ENCODE results near the gene LRR1. TPM values are rescaled to one million over a fixed set of nuclear protein-coding genes. Genes with fewer than 3 reads are reported as not detected.
"Not testable (repeated sequence)": the region's sequence is repeated elsewhere in the genome, so short reads cannot be mapped to it uniquely, and the experiment has no call there.

LRR1 gene
- total and polyA plus RNA-seq, 9 of the 15 experiments (the other 6 are each of a cell fraction or from before 2014, with no cell fraction given) = 26.5 to 58.1 (median 31.8) TPM

DNA sequence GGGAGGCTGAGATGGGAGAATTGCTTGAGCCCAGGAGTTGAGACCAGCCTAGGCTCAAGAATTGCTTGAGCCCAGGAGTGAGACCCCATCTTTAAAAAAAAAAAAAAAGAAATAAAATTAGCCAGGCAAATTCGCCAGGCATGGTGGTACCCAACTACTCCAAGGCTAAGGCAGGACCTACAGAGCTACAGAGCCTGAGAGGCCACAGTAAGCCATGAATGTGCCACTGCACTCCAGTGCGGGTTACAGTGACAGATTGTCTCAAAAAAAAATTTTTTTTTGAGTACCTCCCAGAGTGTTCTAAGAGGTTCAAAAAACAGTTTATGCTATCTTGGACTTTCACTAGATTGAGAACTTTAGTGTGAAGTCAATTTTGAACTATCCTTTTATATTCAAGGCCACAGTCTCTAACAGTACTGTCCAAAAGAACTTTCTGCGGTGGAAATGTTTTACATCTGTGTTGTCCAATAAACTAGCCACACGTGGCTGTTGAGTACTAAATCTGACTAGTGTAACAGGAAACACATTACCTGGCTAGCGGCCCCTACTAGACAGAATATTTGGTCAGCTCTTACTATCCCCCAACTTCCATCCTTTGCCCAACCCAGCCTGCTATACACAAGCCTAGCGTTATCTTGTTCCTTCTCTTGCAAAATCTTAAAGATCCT lies 19.2 kb downstream of the LRR1 start:
- H3K9ac ChIP-seq (ENCODE audit: insufficient read depth in 1 of 2, low read depth in 2 of 2, low read length in 2 of 2) = no peak overlapping the region; a peak in 1 of 4 replicates
- WGBS (ENCODE audit: insufficient coverage, low coverage, missing lambda C conversion rate) = 61% methylated on average over 6 of the region's 6 CpGs
- peaks cover 7% of the 10 kb centered on the region for H4K20me1 ChIP-seq (replicated peaks; ENCODE audit: control insufficient read depth, insufficient read depth, low read length)
- H3K79me2 ChIP-seq (ENCODE audit: control insufficient read depth, insufficient read depth, low read length) = peaks cover 64% of the 10 kb centered on the region
- in situ Hi-C loops (cut with MboI) = no loop called here
- CTCF ChIA-PET (ENCODE audit: low intra/inter-chr PET ratio) = no interaction called here
- POLR2A ChIA-PET = no interaction called here
- intact Hi-C loops (cut with micrococcal nuclease) = no loop called here
- DNase-seq (ENCODE audit: extremely low read depth in 1 of 4, low spot score in 3 of 4) = no peak
- no peak overlapping the region for H2AFZ ChIP-seq (ENCODE audit: low read depth, low read length)
- H3K4me1 ChIP-seq (replicated peaks in 1 of 2; ENCODE audit: control insufficient read depth in 2 of 2, insufficient read depth in 2 of 2, low read length in 2 of 2) = peaks cover 0 to 14% of the 10 kb centered on the region in 2 experiments; a peak in 4 of 5 replicates
- H3K4me3 ChIP-seq = no peak overlapping the region
- no peaks in the 10 kb centered on the region for H3K27me3 ChIP-seq (ENCODE audit: control insufficient read depth in 2 of 2, insufficient read depth in 2 of 2, low read length in 2 of 2)
- H3K9me3 ChIP-seq (replicated peaks; ENCODE audit: control insufficient read depth, insufficient read depth, low read depth, low read length) = no peaks in the 10 kb centered on the region
- TF ChIP-seq ILF3 (IDR thresholded peaks at IDR 0.05; ENCODE audit: borderline replicate concordance) = peak; percentile 60; the same call in 1 of the 2 replicates
- 0 out of 2 replicates have a peak, but pooled peaks have one; percentile 29 for TF ChIP-seq SUPT5H (IDR thresholded peaks at IDR 0.05)
- TF ChIP-seq FOXJ3 (CRISPR knock-in tag; IDR thresholded peaks at IDR 0.05) = no peak
- TF ChIP-seq DACH1 (IDR thresholded peaks at IDR 0.05; ENCODE audit: partially characterized antibody) = no peak
- TF ChIP-seq POLR2A (conservative IDR thresholded peaks at IDR 0.05) = peak; percentile 10; the same call in 1 of the 2 replicates
- peak; percentile 30; the same call in 1 of the 2 replicates for TF ChIP-seq POLR2AphosphoS5 (IDR thresholded peaks at IDR 0.05; ENCODE audit: control insufficient read depth, insufficient read depth, low read depth, low read length)
- ATAC-seq = no peak
- H3K27ac ChIP-seq (ENCODE audit: extremely low read depth, low read depth, low read length) = no peak overlapping the region
- BruUV-seq (replicated peaks) = no TSS peak
- H3K36me3 ChIP-seq (ENCODE audit: control insufficient read depth, insufficient read depth, low read length) = peaks cover 49% of the 10 kb centered on the region
- H3K9me1 ChIP-seq (ENCODE audit: control insufficient read depth, insufficient read depth, low read length) = peaks cover 3% of the 10 kb centered on the region
- no peak for FAIRE-seq
- no peak overlapping the region for H3K4me2 ChIP-seq (ENCODE audit: insufficient read depth, low read length)

DNA sequence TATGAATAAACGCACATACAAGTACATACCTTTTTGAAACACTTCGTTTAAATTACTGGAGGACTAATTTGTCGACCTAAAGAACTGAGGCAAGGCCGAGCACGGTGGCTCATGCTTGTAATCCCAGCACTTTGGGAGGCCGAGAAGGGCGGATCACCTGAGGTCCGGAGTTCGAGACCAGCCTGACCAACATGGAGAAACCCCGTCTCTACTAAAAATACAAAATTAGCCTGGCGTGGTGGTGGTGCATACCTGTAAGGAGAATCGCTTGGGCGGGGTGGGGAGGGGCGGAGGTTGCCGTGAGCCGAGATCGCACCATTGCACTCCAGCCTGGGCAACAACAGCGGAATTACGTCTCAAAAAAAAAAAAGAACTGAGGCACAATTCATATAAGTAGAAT lies 20.5 kb downstream of the LRR1 start:
- H3K36me3 ChIP-seq (ENCODE audit: control insufficient read depth, insufficient read depth, low read length) = peaks cover 53% of the 10 kb centered on the region
- under 1% methylated on average over 10 of the region's 19 CpGs for WGBS (ENCODE audit: insufficient coverage, low coverage, missing lambda C conversion rate)
- peak; percentile 15 for FAIRE-seq
- H3K9me3 ChIP-seq (replicated peaks; ENCODE audit: control insufficient read depth, insufficient read depth, low read depth, low read length); intact Hi-C loops (cut with micrococcal nuclease); ATAC-seq; H4K20me1 ChIP-seq (replicated peaks; ENCODE audit: control insufficient read depth, insufficient read depth, low read length); BruUV-seq (replicated peaks); H2AFZ ChIP-seq (ENCODE audit: low read depth, low read length); H3K27me3 ChIP-seq (ENCODE audit: control insufficient read depth in 2 of 2, insufficient read depth in 2 of 2, low read length in 2 of 2); CTCF ChIA-PET (ENCODE audit: low intra/inter-chr PET ratio); in situ Hi-C loops (cut with MboI); H3K9me1 ChIP-seq (ENCODE audit: control insufficient read depth, insufficient read depth, low read length); DNase-seq (ENCODE audit: extremely low read depth in 1 of 4, low spot score in 3 of 4): not testable (repeated sequence)
- peak overlapping the region; percentile 89 for H3K4me3 ChIP-seq
- H3K27ac ChIP-seq (ENCODE audit: extremely low read depth, low read depth, low read length) = peak overlapping the region; percentile 98
- H3K4me1 ChIP-seq (replicated peaks in 1 of 2; ENCODE audit: control insufficient read depth in 2 of 2, insufficient read depth in 2 of 2, low read length in 2 of 2) = peaks cover 4 to 14% of the 10 kb centered on the region in 2 experiments; a peak in 4 of 5 replicates
- peak overlapping the region; percentile 82 for H3K4me2 ChIP-seq (ENCODE audit: insufficient read depth, low read length)
- H3K79me2 ChIP-seq (ENCODE audit: control insufficient read depth, insufficient read depth, low read length) = peaks cover 77% of the 10 kb centered on the region
- peak overlapping the region; percentile 97 to 99 for H3K9ac ChIP-seq (ENCODE audit: insufficient read depth in 1 of 2, low read depth in 2 of 2, low read length in 2 of 2)
- POLR2A ChIA-PET = interaction anchor here (0.6 to 5.3 kb wide), 6 partner anchors 9 to 894 kb away, joined by 3 to 36 read pairs (median 16); partner anchors contain the start of genes DNAAF2, LRR1 and RPS29

Data from K562 (cell line).